AG04450 (cell line): ENCODE measurements around the gene SHISAL2B. TPM values are rescaled to one million over a fixed set of nuclear protein-coding genes. Genes with fewer than 3 reads are reported as not detected.

Source experiments
- CTCF ChIA-PET: fragments of 300-600, 350-600 bp; formaldehyde crosslinking; extraction: SDS; loops from one replicate; lab custom pipeline; 2022; ENCODE audit warnings: antibody characterized with exemption, inconsistent platforms; lab: Charles Lee
- POLR2A ChIA-PET: fragments of 350-600 bp; formaldehyde crosslinking; extraction: SDS; loops from one replicate; lab custom pipeline; 2021; ENCODE audit warnings: antibody characterized with exemption, inconsistent platforms; lab: Yijun Ruan, JAX
- DNase-seq: peaks from one replicate; pipeline ENCODE4 v3.0.0-alpha.2; 2011; ENCODE audit warnings: low read depth, low spot score
- H3K27ac ChIP-seq: one replicate; pipeline ENCODE4 v1.5.1; 2012; ENCODE audit warnings: low read depth, low read length, control low read depth
- H3K27me3 ChIP-seq: one replicate; pipeline ENCODE4 v1.6.0; 2012; ENCODE audit warnings: low read length; ENCODE audit not compliant: control insufficient read depth, insufficient read depth
- H3K4me3 ChIP-seq: 2 replicates; pipeline ENCODE4 v1.5.1; 2011; ENCODE audit warnings: mild to moderate bottlenecking, low read depth, low read length, control low read depth
- H3K9me3 ChIP-seq: 2 replicates; pipeline ENCODE4 v1.5.1; 2012; ENCODE audit warnings: low read length; ENCODE audit not compliant: control insufficient read depth, insufficient read depth
- polyA plus RNA-seq: library from polyadenylated mRNA; depleted of rRNA; stranded (reverse); fragments of >200 nt; gene quantifications from 2 replicates; pipeline ENCODE4 v1.2.3, GENCODE V29; 2011
- TF ChIP-seq, protein P1 (sequence below): IDR thresholded peaks from 2 replicates; pipeline ENCODE4 v1.5.1; 2011; ENCODE audit warnings: low read depth, low read length, control low read depth, inconsistent platforms

SHISAL2B gene
- polyA plus RNA-seq, 1 experiment: not detected

DNA sequence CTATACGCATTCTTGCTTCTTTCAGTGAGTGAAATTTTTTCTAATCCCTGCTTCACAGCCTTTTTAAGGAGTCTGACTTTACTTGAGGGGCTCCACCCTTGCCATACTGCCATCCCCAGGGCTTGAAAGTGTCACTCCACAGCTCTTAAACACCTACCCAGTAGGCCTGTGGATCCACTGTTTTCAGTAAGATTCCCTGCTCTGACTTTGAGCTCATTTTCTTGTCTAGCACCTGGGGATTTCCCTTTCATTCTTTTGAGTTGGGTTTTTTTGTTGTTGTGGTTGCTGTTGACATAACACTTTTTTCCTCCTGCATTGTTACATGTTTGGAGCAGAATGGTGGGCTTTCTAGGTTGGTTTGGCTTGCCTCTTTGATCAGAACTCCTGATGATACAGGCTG lies 54.6 kb downstream of the SHISAL2B start:
- CTCF ChIA-PET: no interaction called here
- no peaks in the 10 kb centered on the region for H3K9me3 ChIP-seq
- no peaks in the 10 kb centered on the region for H3K27me3 ChIP-seq
- POLR2A ChIA-PET: no interaction called here
- DNase-seq: no peak
- H3K4me3 ChIP-seq: no peak overlapping the region
- TF ChIP-seq, protein P1, sequence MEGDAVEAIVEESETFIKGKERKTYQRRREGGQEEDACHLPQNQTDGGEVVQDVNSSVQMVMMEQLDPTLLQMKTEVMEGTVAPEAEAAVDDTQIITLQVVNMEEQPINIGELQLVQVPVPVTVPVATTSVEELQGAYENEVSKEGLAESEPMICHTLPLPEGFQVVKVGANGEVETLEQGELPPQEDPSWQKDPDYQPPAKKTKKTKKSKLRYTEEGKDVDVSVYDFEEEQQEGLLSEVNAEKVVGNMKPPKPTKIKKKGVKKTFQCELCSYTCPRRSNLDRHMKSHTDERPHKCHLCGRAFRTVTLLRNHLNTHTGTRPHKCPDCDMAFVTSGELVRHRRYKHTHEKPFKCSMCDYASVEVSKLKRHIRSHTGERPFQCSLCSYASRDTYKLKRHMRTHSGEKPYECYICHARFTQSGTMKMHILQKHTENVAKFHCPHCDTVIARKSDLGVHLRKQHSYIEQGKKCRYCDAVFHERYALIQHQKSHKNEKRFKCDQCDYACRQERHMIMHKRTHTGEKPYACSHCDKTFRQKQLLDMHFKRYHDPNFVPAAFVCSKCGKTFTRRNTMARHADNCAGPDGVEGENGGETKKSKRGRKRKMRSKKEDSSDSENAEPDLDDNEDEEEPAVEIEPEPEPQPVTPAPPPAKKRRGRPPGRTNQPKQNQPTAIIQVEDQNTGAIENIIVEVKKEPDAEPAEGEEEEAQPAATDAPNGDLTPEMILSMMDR: no peak
- no peak overlapping the region for H3K27ac ChIP-seq

DNA sequence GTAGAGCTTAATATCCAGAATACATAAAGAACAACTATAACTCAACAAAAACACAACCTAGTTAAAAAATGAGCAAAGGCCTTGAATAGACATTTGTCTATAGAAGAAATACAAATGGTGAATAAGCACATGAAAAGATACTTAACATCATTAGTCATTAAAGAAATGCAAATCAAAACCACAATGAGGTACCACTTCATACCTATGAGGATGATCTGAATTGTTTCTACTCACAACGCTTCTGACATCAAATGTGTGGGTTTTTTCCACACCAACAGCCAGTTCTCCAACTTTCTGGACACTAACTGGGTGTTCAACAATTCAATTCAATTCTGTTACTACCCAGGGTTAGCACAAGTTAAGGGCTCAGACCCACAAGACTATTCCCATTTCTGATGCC lies 56.1 kb downstream of the SHISAL2B start:
- no peak overlapping the region for H3K27ac ChIP-seq
- ChIA-PET CTCF (interaction anchor here (1.1 kb wide), 1 partner anchor 112 kb away, joined by 4 read pairs; no protein-coding TSS in a partner anchor), POLR2A (no interaction called here)
- no peak overlapping the region for H3K4me3 ChIP-seq
- DNase-seq: no peak
- TF ChIP-seq, protein P1: no peak
- H3K9me3 ChIP-seq: no peaks in the 10 kb centered on the region
- no peaks in the 10 kb centered on the region for H3K27me3 ChIP-seq

DNA sequence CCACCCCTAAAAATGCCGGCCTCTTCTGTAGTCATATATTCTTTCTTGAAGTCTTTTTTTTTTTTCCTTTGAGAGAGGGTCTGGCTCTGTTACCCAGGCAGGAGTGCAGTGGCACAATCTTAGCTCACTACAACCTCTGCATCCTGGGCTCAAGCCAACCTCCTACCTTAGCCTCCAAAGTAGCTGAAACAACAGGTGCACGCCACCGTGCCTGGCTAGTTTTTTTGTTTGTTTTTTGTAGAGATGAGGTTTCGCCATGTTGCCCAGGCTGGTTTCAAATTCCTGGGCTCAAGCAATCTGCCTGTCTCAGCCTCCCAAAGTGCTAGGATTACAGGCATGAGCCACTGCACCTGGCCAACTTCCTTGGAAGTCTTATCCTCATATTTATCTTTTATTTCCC lies 59.1 kb downstream of the SHISAL2B start:
- Histone ChIP-seq H3K27ac (no peak overlapping the region), H3K9me3 (no peaks in the 10 kb centered on the region), H3K27me3 (no peaks in the 10 kb centered on the region), H3K4me3 (no peak overlapping the region)
- TF ChIP-seq, protein P1: no peak
- no peak for DNase-seq
- POLR2A ChIA-PET: no interaction called here
- CTCF ChIA-PET: interaction anchor here (0.6 to 1.7 kb wide), 3 partner anchors 27 to 559 kb away, joined by 3 to 5 read pairs (median 3); no protein-coding TSS in a partner anchor

- H3K9me3 ChIP-seq: no peaks in the 10 kb centered on the region
- DNase-seq: no peak
- H3K4me3 ChIP-seq: no peak overlapping the region
- CTCF ChIA-PET: interaction anchor here (1.0 kb wide), 1 partner anchor 119 kb away, joined by 3 read pairs; no protein-coding TSS in a partner anchor
- H3K27me3 ChIP-seq: no peaks in the 10 kb centered on the region
- TF ChIP-seq, protein P1: no peak
- no peak overlapping the region for H3K27ac ChIP-seq
- POLR2A ChIA-PET: no interaction called here
Observed at GRCh38 chr5:64754066-64754465, 63.8 kb downstream of the SHISAL2B start.

DNA sequence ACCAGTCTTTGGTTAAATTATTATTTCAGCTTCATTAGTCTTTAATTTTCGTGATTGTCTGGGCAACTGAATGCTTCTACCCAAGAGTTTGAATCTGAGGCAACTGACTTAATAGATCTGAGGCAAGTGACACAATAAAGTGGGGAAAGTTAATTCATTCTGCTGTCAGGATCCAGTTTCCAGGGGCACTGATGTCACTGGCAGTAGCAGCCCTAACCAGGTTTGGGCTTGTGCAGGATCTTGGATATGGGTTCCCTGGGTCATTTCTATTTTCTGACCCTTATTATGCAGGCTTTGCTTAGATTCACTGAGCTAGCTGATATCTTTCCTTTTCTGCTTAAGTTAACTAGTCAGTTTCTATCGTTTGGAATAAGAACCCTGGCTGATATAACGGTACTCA lies 68.6 kb downstream of the SHISAL2B start:
- ChIA-PET POLR2A (no interaction called here), CTCF (interaction anchor here (0.7 to 0.9 kb wide), 2 partner anchors 26 to 530 kb away, joined by 3 read pairs; no protein-coding TSS in a partner anchor)
- Histone ChIP-seq H3K4me3 (no peak overlapping the region), H3K27ac (no peak overlapping the region), H3K27me3 (no peaks in the 10 kb centered on the region), H3K9me3 (no peaks in the 10 kb centered on the region)
- TF ChIP-seq, protein P1: no peak
- no peak for DNase-seq
